Gastrocnemius medialis (tissue), 4 donors: Measurements from ENCODE around the gene GPC2. TPM values are rescaled to one million over a fixed set of nuclear protein-coding genes. Genes with fewer than 3 reads are reported as not detected.

Source experiments
- ATAC-seq, 2 donors: fragments of 150-250 bp; one replicate each; pipeline ENCODE4 v1.9.1; 2016
- DNase-seq, 2 donors: peaks; one replicate each; pipeline ENCODE4 v3.0.0-alpha.2; 2019
- H3K27ac ChIP-seq, 4 donors: fragments of 200-600 bp; sonication (generic); 1 replicate in 1 of 4; 2 replicates in 3 of 4; pipeline ENCODE4 v1.5.1; 2016 to 2018; ENCODE audit warnings: mild to moderate bottlenecking in 2 of 4, moderate library complexity in 1 of 4
- H3K27me3 ChIP-seq, 3 donors: fragments of 200-600 bp; sonication (generic) in 2 of 3; 1 replicate in 1 of 3; 2 replicates in 2 of 3; pipeline versions ENCODE4 v1.5.1 to v1.6.0; 2016 to 2019; ENCODE audit warnings: mild to moderate bottlenecking in 1 of 3, moderate library complexity in 1 of 3
- H3K36me3 ChIP-seq, 2 donors: fragments of 200-600 bp; sonication (generic) in 1 of 2; one replicate each; pipeline ENCODE4 v1.5.1; 2017 to 2018
- H3K4me1 ChIP-seq, 2 donors: fragments of 200-600 bp; sonication (generic) in 1 of 2; one replicate each; pipeline ENCODE4 v1.5.1; 2016 to 2017; ENCODE audit warnings: mild to moderate bottlenecking in 2 of 2
- H3K4me3 ChIP-seq, 4 donors: fragments of 200-600 bp; sonication (generic) in 3 of 4; 1 replicate in 1 of 4; 2 replicates in 3 of 4; pipeline ENCODE4 v1.5.1; 2016 to 2019; ENCODE audit warnings: mild to moderate bottlenecking in 2 of 4
- H3K9me3 ChIP-seq, 3 donors: fragments of 200-600 bp; sonication (generic) in 2 of 3; 1 replicate in 1 of 3; 2 replicates in 2 of 3; pipeline ENCODE4 v1.5.1; 2016 to 2019
- CTCF ChIP-seq, 5 experiments: fragments of 450-650 bp in 3 of 5; fragments of 200-600 bp in 2 of 5; sonication (generic) in 2 of 5; IDR thresholded peaks in 4 of 5; conservative IDR thresholded peaks in 1 of 5; 1 replicate in 4 of 5; 2 replicates in 1 of 5; pipeline ENCODE4 v1.5.1; 2016 to 2019; ENCODE audit warnings: antibody characterized with exemption in 5 of 5, mild to moderate bottlenecking in 3 of 5, moderate library complexity in 3 of 5
- POLR2A ChIP-seq, 2 donors: fragments of 450-650 bp; IDR thresholded peaks; one replicate each; pipeline ENCODE4 v1.6.1; 2017; ENCODE audit warnings: antibody characterized with exemption in 2 of 2, mild to moderate bottlenecking in 2 of 2, moderate library complexity in 2 of 2
- in situ Hi-C, 4 donors: fragments of 200-750 bp; cut with MboI; loops; one replicate each; pipeline versions ENCODE4 v1.15.0 to v1.8.0; 2017; ENCODE audit warnings: low sequenced_read_pairs in 4 of 4
- intact Hi-C: fragments of 100-400 bp; cut with DNase I; formaldehyde crosslinking; loops from one replicate; pipeline ENCODE4 v1.15.1; 2023; ENCODE audit warnings: low total_unique reads
- total RNA-seq, 4 donors: library from RNA; depleted of rRNA; stranded (reverse); fragments of >200 nt; gene quantifications; one replicate each; pipeline versions ENCODE4 v1.1.0 to v1.2.3, GENCODE V29; 2016

Gene GPC2
- total RNA-seq, 4 donors from 2014 or later: 4.0 TPM; not detected in 3

GRCh38 chr7:100160067-100160466 lies 17.1 kb downstream of the GPC2 start:
- Histone ChIP-seq H3K4me3 (no peak overlapping the region), H3K36me3 (peaks cover 0 to 20% of the 10 kb centered on the region in 2 donors), H3K9me3 (no peaks in the 10 kb centered on the region), H3K27ac (no peak overlapping the region), H3K4me1 (peaks cover 6 to 17% of the 10 kb centered on the region in 2 donors), H3K27me3 (no peaks in the 10 kb centered on the region)
- DNase-seq (no peak), ATAC-seq (no peak)
- in situ Hi-C loops (loop anchor here in 1 of 4 donors (25.0 kb wide), 1 partner anchor 177 kb away; no protein-coding TSS in a partner anchor), intact Hi-C loops (no loop called here)
- no peak for TF ChIP-seq CTCF (IDR thresholded peaks at IDR 0.05 in 4 of 5, conservative IDR thresholded peaks at IDR 0.05 in 1 of 5)
- TF ChIP-seq POLR2A (IDR thresholded peaks at IDR 0.05): no peak

- no peak for ATAC-seq
- no peaks in the 10 kb centered on the region for H3K27me3 ChIP-seq
- intact Hi-C loops (no loop called here), in situ Hi-C loops (loop anchor here in 1 of 4 donors (25.0 kb wide), 1 partner anchor 178 kb away; no protein-coding TSS in a partner anchor)
- H3K27ac ChIP-seq: peak overlapping the region; percentile 60 to 86 (median 72)
- peaks cover 6 to 17% of the 10 kb centered on the region in 2 donors for H3K4me1 ChIP-seq
- DNase-seq: no peak
- H3K36me3 ChIP-seq: peaks cover 0 to 25% of the 10 kb centered on the region in 2 donors
- peak overlapping the region; percentile 67 to 90 (median 70) for H3K4me3 ChIP-seq
- TF ChIP-seq CTCF (IDR thresholded peaks at IDR 0.05 in 4 of 5, conservative IDR thresholded peaks at IDR 0.05 in 1 of 5) (no peak), POLR2A (IDR thresholded peaks at IDR 0.05) (no peak)
- H3K9me3 ChIP-seq: no peaks in the 10 kb centered on the region
Measured at GRCh38 chr7:100159099-100159623, 18.0 kb downstream of the GPC2 start.

GRCh38 chr7:100158229-100159098 lies 18.7 kb downstream of the GPC2 start, which contains the start of gene TRAPPC14:
TRAPPC14 (minus strand) TSS chr7:100158723; CDS start chr7:100158499, 224 bp downstream.
- Histone ChIP-seq H3K9me3 (no peaks in the 10 kb centered on the region), H3K4me3 (peak within 1 kb of the TSS; percentile 67 to 90 (median 70)), H3K4me1 (peaks cover 6 to 17% of the 10 kb centered on the region in 2 donors), H3K27me3 (no peaks in the 10 kb centered on the region), H3K27ac (peak within 1 kb of the TSS; percentile 60 to 86 (median 72)), H3K36me3 (peaks cover 0 to 31% of the 10 kb centered on the region in 2 donors)
- peak; percentile 70 to 75 for DNase-seq
- TF ChIP-seq POLR2A (IDR thresholded peaks at IDR 0.05): peak in 1 of 2 donors; percentile 42
- TF ChIP-seq CTCF (IDR thresholded peaks at IDR 0.05 in 4 of 5, conservative IDR thresholded peaks at IDR 0.05 in 1 of 5): no peak
- intact Hi-C loops (no loop called here), in situ Hi-C loops (loop anchor here in 1 of 4 donors (25.0 kb wide), 1 partner anchor 179 kb away; no protein-coding TSS in a partner anchor)
- ATAC-seq: peak; percentile 82 to 84

GRCh38 chr7:100157334-100158228 lies 19.6 kb downstream of the GPC2 start:
- TF ChIP-seq POLR2A (IDR thresholded peaks at IDR 0.05) (no peak), CTCF (IDR thresholded peaks at IDR 0.05 in 4 of 5, conservative IDR thresholded peaks at IDR 0.05 in 1 of 5) (no peak)
- Histone ChIP-seq H3K27me3 (no peaks in the 10 kb centered on the region), H3K36me3 (peaks cover 0 to 38% of the 10 kb centered on the region in 2 donors), H3K27ac (peak overlapping the region; percentile 60 to 86 (median 72)), H3K4me3 (peak overlapping the region; percentile 67 to 90 (median 70)), H3K9me3 (no peaks in the 10 kb centered on the region), H3K4me1 (peaks cover 6 to 17% of the 10 kb centered on the region in 2 donors)
- intact Hi-C loops (no loop called here), in situ Hi-C loops (loop anchor here in 1 of 4 donors (25.0 kb wide), 1 partner anchor 180 kb away; no protein-coding TSS in a partner anchor)
- DNase-seq: peak in 1 of 2 donors; percentile 37
- ATAC-seq: peak; percentile 28 to 57
